Muscle of back (tissue), 11 donors: ENCODE results near the gene ZSWIM9. TPM values are rescaled to one million over a fixed set of nuclear protein-coding genes. Genes with fewer than 3 reads are reported as not detected.
"Not testable (repeated sequence)": the region's sequence is repeated elsewhere in the genome, so short reads cannot be mapped to it uniquely, and the experiment has no call there.

Source experiments
- DNase-seq, 3 donors: peaks; one replicate each; pipeline versions ENCODE4 v3.0.0 to v3.0.0-alpha.2; 2013
- polyA plus RNA-seq, 10 donors: library from polyadenylated mRNA; unstranded; fragments of 120-200 nt; gene quantifications; one replicate each; pipeline ENCODE4 v1.2.1, GENCODE V29; 2013; ENCODE audit not compliant: insufficient read length in 10 of 10

ZSWIM9 gene
- polyA plus RNA-seq, 10 donors: 3.8 to 8.1 (median 5.2) TPM

DNA sequence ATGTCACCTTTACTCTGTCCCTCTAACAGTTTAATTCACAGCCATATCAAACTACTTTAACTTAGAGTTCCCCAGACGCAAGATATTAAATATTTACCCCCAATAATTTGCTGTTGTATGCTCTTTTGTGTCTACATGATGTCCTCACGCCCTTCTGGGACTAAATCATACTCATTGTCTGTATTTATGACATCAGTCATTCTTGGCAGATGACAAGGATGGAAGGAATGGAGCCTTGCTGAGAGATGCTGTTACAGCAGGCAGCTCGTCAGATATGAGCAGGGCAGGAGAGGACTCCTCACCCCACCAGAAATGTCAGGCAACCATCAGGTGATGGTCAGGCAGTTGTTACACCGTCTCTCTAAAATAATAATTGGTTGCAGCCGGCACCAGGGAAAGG is 43.5 kb downstream of the ZSWIM9 start:
- no peak for DNase-seq

GRCh38 chr19:48216933-48217332 is 46.5 kb downstream of the ZSWIM9 start:
- DNase-seq: no peak

- no peak for DNase-seq
Measured at GRCh38 chr19:48218997-48219396, 48.5 kb downstream of the ZSWIM9 start.

DNA sequence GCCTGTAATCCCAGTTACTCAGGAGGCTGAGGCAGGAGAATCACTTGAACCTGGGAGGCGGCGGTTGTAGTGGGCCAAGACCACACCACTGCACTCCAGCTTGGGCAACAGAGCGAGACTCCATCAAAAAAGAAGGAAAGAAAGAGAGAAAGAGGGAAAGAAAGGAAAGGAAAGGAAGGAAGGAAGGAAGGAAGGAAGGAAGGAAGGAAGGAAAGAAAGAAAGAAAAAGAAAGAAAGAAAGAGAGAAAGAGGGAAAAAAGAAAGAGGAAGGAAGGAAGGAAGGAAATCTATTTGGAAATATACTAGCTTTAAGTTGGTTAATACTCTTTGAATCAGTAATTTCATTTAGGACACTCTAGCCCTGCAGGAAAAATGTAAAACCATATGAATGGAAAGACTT is 50.3 kb downstream of the ZSWIM9 start:
- not testable (repeated sequence) for DNase-seq

DNA sequence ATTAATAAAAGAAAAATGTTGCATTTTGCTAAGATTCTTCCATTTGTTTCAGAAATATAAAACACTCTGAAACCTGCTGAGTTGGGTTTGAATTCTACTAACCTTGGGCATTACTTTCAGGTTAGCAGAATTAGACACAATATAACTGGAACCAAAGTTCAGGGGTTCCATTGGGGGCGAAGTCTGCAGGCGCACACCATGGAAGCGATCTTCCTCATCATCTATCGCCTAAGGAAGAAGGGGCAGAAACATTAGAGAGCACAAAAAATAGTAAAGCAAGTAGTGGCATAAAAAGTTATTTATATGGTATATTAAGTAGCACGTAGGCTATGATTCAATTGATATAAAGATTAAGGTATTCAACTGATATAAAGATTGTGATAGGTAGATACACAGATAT is 51.1 kb downstream of the ZSWIM9 start:
- DNase-seq: no peak

DNA sequence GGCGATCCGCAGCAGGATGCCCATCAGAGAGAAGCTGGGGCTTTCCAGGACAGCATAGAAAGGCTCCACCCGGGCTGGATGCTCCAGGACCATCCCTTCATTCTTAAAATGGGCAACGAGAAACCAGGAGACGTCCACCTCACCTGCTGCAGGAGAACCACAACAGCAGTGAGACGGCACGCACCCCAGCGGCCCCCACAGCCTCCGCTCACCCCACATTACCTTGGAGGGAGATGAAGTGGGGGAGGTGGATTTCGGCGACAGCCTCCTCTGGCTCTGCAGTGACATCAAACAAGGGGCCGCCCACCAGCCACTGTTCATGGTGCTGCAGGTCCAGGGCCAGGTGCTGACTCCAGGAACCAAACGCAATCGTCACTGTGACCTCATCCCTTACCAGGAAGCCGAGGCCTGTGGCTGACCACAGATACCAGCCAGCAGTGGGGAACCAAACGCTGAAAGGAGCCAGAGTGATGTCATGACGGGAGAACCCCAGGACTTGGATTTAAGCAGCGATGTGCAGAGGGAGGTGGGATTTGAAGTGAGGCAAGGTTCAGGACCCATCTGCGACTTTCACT is 60.2 kb downstream of the ZSWIM9 start:
- no peak for DNase-seq

DNA sequence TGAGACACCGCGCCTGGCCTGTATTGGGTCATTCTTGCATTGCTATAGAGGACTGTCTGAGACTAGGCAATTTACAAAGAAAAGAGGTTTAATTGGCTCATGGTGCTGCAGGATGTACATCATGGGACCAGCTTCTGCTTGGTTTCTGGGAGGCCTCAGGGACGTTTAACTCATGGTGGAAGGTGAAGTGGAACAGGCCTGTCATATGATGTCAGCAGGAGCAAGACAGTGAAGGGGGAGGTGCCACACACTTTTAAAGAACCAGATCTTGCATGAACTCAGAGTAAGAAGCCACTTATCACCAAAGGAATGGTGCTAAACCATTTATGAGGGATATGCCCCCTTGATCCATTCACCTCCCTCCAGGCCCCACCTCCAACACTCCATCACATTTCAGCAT is 66.6 kb downstream of the ZSWIM9 start:
- no peak for DNase-seq

GRCh38 chr19:48239120-48239519 is 68.6 kb downstream of the ZSWIM9 start:
- no peak for DNase-seq

- no peak for DNase-seq
Measured at GRCh38 chr19:48239582-48240141, 69.2 kb downstream of the ZSWIM9 start.

- DNase-seq: not testable (repeated sequence)
Measured at GRCh38 chr19:48241771-48242170, 71.3 kb downstream of the ZSWIM9 start.

DNA sequence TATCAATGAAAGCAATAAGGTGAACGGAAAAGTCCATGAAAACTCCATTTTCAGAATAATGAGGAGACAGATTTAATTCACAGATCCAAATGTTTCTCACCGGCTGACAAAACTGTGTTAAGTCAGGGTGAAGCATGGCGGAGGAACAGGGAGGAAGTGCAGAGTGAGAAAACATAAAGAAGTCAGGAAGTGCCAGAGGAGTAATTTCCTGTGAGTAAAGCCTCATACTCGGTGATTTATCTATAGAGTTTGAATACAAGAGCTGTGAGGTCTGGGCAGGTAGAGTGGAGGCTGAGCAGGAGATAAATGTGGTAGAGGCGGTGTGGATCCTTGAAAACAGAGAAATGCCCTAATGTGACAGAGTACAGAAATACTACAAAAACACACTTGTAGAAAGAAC is 73.8 kb downstream of the ZSWIM9 start:
- no peak for DNase-seq

DNA sequence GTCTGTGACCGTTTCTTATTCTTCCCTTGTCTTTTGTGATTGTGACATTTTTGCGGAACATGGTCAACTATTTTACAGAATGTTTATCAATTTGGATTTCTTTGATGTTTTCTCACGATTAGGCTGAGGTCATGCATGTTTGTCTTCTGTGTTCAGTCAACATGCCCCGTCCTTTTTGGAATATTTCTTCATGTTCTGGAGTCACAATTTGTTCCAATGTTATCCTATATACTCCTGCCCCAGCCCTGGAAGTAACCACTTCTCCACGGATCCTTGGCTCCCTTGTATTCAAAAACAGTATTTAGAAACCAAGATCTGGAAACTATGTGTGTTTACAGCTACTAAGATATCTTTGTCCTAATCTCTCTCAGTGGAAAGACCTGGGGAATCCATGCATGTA is 75.6 kb downstream of the ZSWIM9 start:
- no peak for DNase-seq

GRCh38 chr19:48247212-48247611 is 76.7 kb downstream of the ZSWIM9 start:
- no peak for DNase-seq

Other genes starting within 250 kb of the ZSWIM9 start
- not detected for gene BSPH1, start 178.5 kb upstream of the ZSWIM9 start, polyA plus RNA-seq
- gene ELSPBP1, start 176.0 kb upstream of the ZSWIM9 start, polyA plus RNA-seq: not detected
- not detected for gene CABP5, start 126.6 kb upstream of the ZSWIM9 start, polyA plus RNA-seq
- 10 to 100 TPM; 14.4 to 71.0 (median 42.1) TPM for gene PLA2G4C, start 59.9 kb upstream of the ZSWIM9 start, polyA plus RNA-seq
- 10 to 100 TPM; 19.7 to 38.1 (median 24.5) TPM for gene LIG1, start 336 bp upstream of the ZSWIM9 start, polyA plus RNA-seq
- gene CARD8, start 85.2 kb downstream of the ZSWIM9 start, polyA plus RNA-seq: 10 to 100 TPM; 29.1 to 62.3 (median 39.7) TPM
- 1 to 10 TPM; 2.0 to 4.7 (median 2.5) TPM for gene ZNF114, start 99.4 kb downstream of the ZSWIM9 start, polyA plus RNA-seq
- 100 to 1,000 TPM; 123 to 174 (median 150) TPM for gene EMP3, start 154.9 kb downstream of the ZSWIM9 start, polyA plus RNA-seq
- 10 to 100 TPM in 9 of 10 donors, 1 to 10 TPM in 1; 8.3 to 18.0 (median 14.3) TPM for gene TMEM143, start 193.3 kb downstream of the ZSWIM9 start, polyA plus RNA-seq
- gene SYNGR4, start 193.7 kb downstream of the ZSWIM9 start, polyA plus RNA-seq: under 1 TPM in 2 of 10 donors, not detected in 8; 0.33 to 0.34 TPM
- 100 to 1,000 TPM in 9 of 10 donors, 10 to 100 TPM in 1; 99.5 to 140 (median 124) TPM for gene KDELR1, start 220.9 kb downstream of the ZSWIM9 start, polyA plus RNA-seq
- gene GRIN2D, start 223.0 kb downstream of the ZSWIM9 start, polyA plus RNA-seq: 1 to 10 TPM in 8 of 10 donors, under 1 TPM in 2; 0.83 to 2.5 (median 1.3) TPM